Activated naive CD4-positive, alpha-beta T cell treated with anti-CD3 and anti-CD28 coated beads, Interleukin-2, amount 50 U/mL, for 72 hours (primary cell): Measurements from ENCODE around the gene TRIM60. TPM values are rescaled to one million over a fixed set of nuclear protein-coding genes. Genes with fewer than 3 reads are reported as not detected.
"Not testable (repeated sequence)": the region's sequence is repeated elsewhere in the genome, so short reads cannot be mapped to it uniquely, and the experiment has no call there.

Experiments used
- ATAC-seq, 2 donors: fragments of 150-1000 bp; cut with Tn5 transposase; 2 replicates each; pipeline ENCODE4 v1.10.0; 2021; ENCODE audit warnings: mild to moderate bottlenecking in 2 of 2, moderate library complexity in 2 of 2
- DNase-seq, 2 donors: peaks; one replicate each; pipeline ENCODE4 v3.0.0; 2021 to 2022; ENCODE audit warnings: low spot score in 2 of 2
- H3K27ac Mint-ChIP-seq, 2 donors: one replicate each; pipeline ENCODE4 v1.8.0; 2022; ENCODE audit warnings: mild to moderate bottlenecking in 2 of 2, mixed read lengths in 2 of 2
- H3K36me3 Mint-ChIP-seq, 2 donors: one replicate each; pipeline ENCODE4 v1.8.0; 2022; ENCODE audit warnings: mixed read lengths in 2 of 2
- H3K9me3 Mint-ChIP-seq, 2 donors: one replicate each; pipeline ENCODE4 v1.8.0; 2022; ENCODE audit warnings: mixed read lengths in 2 of 2
- total RNA-seq, 2 donors: library from RNA; stranded (reverse); gene quantifications; one replicate each; pipeline ENCODE4 v1.2.3, GENCODE V29; 2022

The TRIM60 gene
- total RNA-seq, 2 donors from 2014 or later = not detected

GRCh38 chr4:165019995-165020394, 11.8 kb upstream of the TRIM60 start:
- not testable (repeated sequence) for H3K9me3 Mint-ChIP-seq, H3K27ac Mint-ChIP-seq, H3K36me3 Mint-ChIP-seq, DNase-seq, ATAC-seq

- not testable (repeated sequence) for H3K36me3 Mint-ChIP-seq, DNase-seq, ATAC-seq, H3K27ac Mint-ChIP-seq, H3K9me3 Mint-ChIP-seq
These were observed 6.0 kb upstream of the TRIM60 start for GRCh38 chr4:165025782-165026181.

- no peak for ATAC-seq
- Mint-ChIP-seq H3K9me3 (no peaks in the 10 kb centered on the region), H3K27ac (no peak overlapping the region), H3K36me3 (no peaks in the 10 kb centered on the region)
- no peak for DNase-seq
These were observed 3.9 kb upstream of the TRIM60 start for GRCh38 chr4:165027762-165028402.

- ATAC-seq = no peak
- H3K36me3 Mint-ChIP-seq = no peaks in the 10 kb centered on the region
- no peak for DNase-seq
- no peak overlapping the region for H3K27ac Mint-ChIP-seq
- H3K9me3 Mint-ChIP-seq = no peaks in the 10 kb centered on the region
These were observed 16.4 kb downstream of the TRIM60 start for GRCh38 chr4:165048170-165048569.

GRCh38 chr4:165052627-165053026, 20.8 kb downstream of the TRIM60 start:
- Mint-ChIP-seq H3K27ac (no peak overlapping the region), H3K9me3 (no peaks in the 10 kb centered on the region), H3K36me3 (no peaks in the 10 kb centered on the region)
- ATAC-seq (no peak), DNase-seq (no peak)

GRCh38 chr4:165053645-165054044, 21.8 kb downstream of the TRIM60 start, which contains the start of gene TRIM75:
TRIM75 (plus strand) TSS chr4:165053866; CDS start chr4:165059148, 5,282 bp downstream.
- H3K9me3 Mint-ChIP-seq = no peaks in the 10 kb centered on the region
- no peaks in the 10 kb centered on the region for H3K36me3 Mint-ChIP-seq
- no peak for ATAC-seq
- DNase-seq = no peak
- H3K27ac Mint-ChIP-seq = no peak within 1 kb of the TSS

GRCh38 chr4:165055601-165056000, 23.8 kb downstream of the TRIM60 start:
- no peak for ATAC-seq
- Mint-ChIP-seq H3K27ac (no peak overlapping the region), H3K36me3 (no peaks in the 10 kb centered on the region), H3K9me3 (no peaks in the 10 kb centered on the region)
- DNase-seq = no peak

GRCh38 chr4:165058666-165059065, 26.9 kb downstream of the TRIM60 start:
- Mint-ChIP-seq H3K36me3 (no peaks in the 10 kb centered on the region), H3K9me3 (no peaks in the 10 kb centered on the region), H3K27ac (no peak overlapping the region)
- ATAC-seq (no peak), DNase-seq (no peak)

GRCh38 chr4:165059386-165059785, 27.6 kb downstream of the TRIM60 start:
- ATAC-seq (no peak), DNase-seq (no peak)
- H3K27ac Mint-ChIP-seq = no peak overlapping the region
- no peaks in the 10 kb centered on the region for H3K36me3 Mint-ChIP-seq
- H3K9me3 Mint-ChIP-seq = no peaks in the 10 kb centered on the region

GRCh38 chr4:165060938-165061337, 29.1 kb downstream of the TRIM60 start:
- no peaks in the 10 kb centered on the region for H3K9me3 Mint-ChIP-seq
- no peaks in the 10 kb centered on the region for H3K36me3 Mint-ChIP-seq
- ATAC-seq = no peak
- no peak overlapping the region for H3K27ac Mint-ChIP-seq
- no peak for DNase-seq

- no peaks in the 10 kb centered on the region for H3K9me3 Mint-ChIP-seq
- no peak overlapping the region for H3K27ac Mint-ChIP-seq
- no peak for ATAC-seq
- H3K36me3 Mint-ChIP-seq = no peaks in the 10 kb centered on the region
- DNase-seq = no peak
These were observed 38.8 kb downstream of the TRIM60 start for GRCh38 chr4:165070560-165070959.

- not testable (repeated sequence) for ATAC-seq, H3K27ac Mint-ChIP-seq, H3K9me3 Mint-ChIP-seq, H3K36me3 Mint-ChIP-seq, DNase-seq
These were observed 41.5 kb downstream of the TRIM60 start for GRCh38 chr4:165073346-165073745.

GRCh38 chr4:165077034-165077578, 45.3 kb downstream of the TRIM60 start:
- ATAC-seq (no peak), DNase-seq (no peak)
- Mint-ChIP-seq H3K36me3 (peaks cover 0 to 10% of the 10 kb centered on the region in 2 donors), H3K27ac (peak overlapping the region in 1 of 2 donors; percentile 55), H3K9me3 (no peaks in the 10 kb centered on the region)

GRCh38 chr4:165079476-165079875, 47.7 kb downstream of the TRIM60 start:
- no peak for DNase-seq
- Mint-ChIP-seq H3K27ac (no peak overlapping the region), H3K36me3 (peaks cover 0 to 10% of the 10 kb centered on the region in 2 donors), H3K9me3 (no peaks in the 10 kb centered on the region)
- no peak for ATAC-seq

GRCh38 chr4:165084787-165085186, 53.0 kb downstream of the TRIM60 start:
- H3K36me3 Mint-ChIP-seq, H3K9me3 Mint-ChIP-seq, DNase-seq, ATAC-seq, H3K27ac Mint-ChIP-seq: not testable (repeated sequence)

GRCh38 chr4:165085946-165086345, 54.1 kb downstream of the TRIM60 start:
- Mint-ChIP-seq H3K9me3 (no peaks in the 10 kb centered on the region), H3K27ac (peak overlapping the region in 1 of 2 donors; percentile 67), H3K36me3 (peaks cover 0 to 4% of the 10 kb centered on the region in 2 donors)
- ATAC-seq = no peak
- DNase-seq = no peak

GRCh38 chr4:165088366-165088765, 56.6 kb downstream of the TRIM60 start:
- DNase-seq = no peak
- H3K9me3 Mint-ChIP-seq = no peaks in the 10 kb centered on the region
- ATAC-seq = no peak
- H3K36me3 Mint-ChIP-seq = peaks cover 0 to 4% of the 10 kb centered on the region in 2 donors
- H3K27ac Mint-ChIP-seq = no peak overlapping the region
